ENCODE results near the gene FNDC8. TPM values are rescaled to one million over a fixed set of nuclear protein-coding genes. Genes with fewer than 3 reads are reported as not detected.

FNDC8 gene
- not detected for total RNA-seq
- long read RNA-seq, result 0 reads

- Histone ChIP-seq H3K27ac (no peak within 1 kb of the TSS), H3K4me3 (no peak within 1 kb of the TSS), H3K4me1 (peaks cover 20% of the 10 kb centered on the region), H3K27me3 (ENCODE audit: low read depth) (no peaks in the 10 kb centered on the region), H3K9me3 (no peaks in the 10 kb centered on the region), H3K36me3 (no peaks in the 10 kb centered on the region)
- no peak for TF ChIP-seq CTCF (IDR thresholded peaks at IDR 0.05)
- intact Hi-C loops (cut with DNase I), result no loop called here
- DNase-seq, result no peak
- no peak for ATAC-seq
Observed at GRCh38 chr17:35121315-35121714, at the start of gene FNDC8. TSS of gene FNDC8 (plus strand) at chr17:35121615. CDS start at chr17:35121694, 79 bp downstream.

GRCh38 chr17:35073183-35073790, 48.1 kb upstream of the FNDC8 start:
- intact Hi-C loops (cut with DNase I), result no loop called here
- Histone ChIP-seq H3K4me3 (no peak overlapping the region), H3K9me3 (no peaks in the 10 kb centered on the region), H3K36me3 (no peaks in the 10 kb centered on the region), H3K4me1 (peaks cover 28% of the 10 kb centered on the region), H3K27ac (no peak overlapping the region), H3K27me3 (ENCODE audit: low read depth) (no peaks in the 10 kb centered on the region)
- DNase-seq, result no peak
- TF ChIP-seq CTCF (IDR thresholded peaks at IDR 0.05), result no peak
- ATAC-seq, result no peak

GRCh38 chr17:35073991-35074627, 47.3 kb upstream of the FNDC8 start:
- Histone ChIP-seq H3K27ac (no peak overlapping the region), H3K9me3 (no peaks in the 10 kb centered on the region), H3K4me3 (no peak overlapping the region), H3K4me1 (peaks cover 20% of the 10 kb centered on the region), H3K27me3 (ENCODE audit: low read depth) (no peaks in the 10 kb centered on the region), H3K36me3 (no peaks in the 10 kb centered on the region)
- intact Hi-C loops (cut with DNase I), result no loop called here
- DNase-seq (no peak), ATAC-seq (no peak)
- no peak for TF ChIP-seq CTCF (IDR thresholded peaks at IDR 0.05)

- no peak for ATAC-seq
- no peak for DNase-seq
- peaks cover 11% of the 10 kb centered on the region for H3K4me1 ChIP-seq
- H3K9me3 ChIP-seq, result no peaks in the 10 kb centered on the region
- no peak overlapping the region for H3K27ac ChIP-seq
- no peaks in the 10 kb centered on the region for H3K27me3 ChIP-seq (ENCODE audit: low read depth)
- H3K36me3 ChIP-seq, result no peaks in the 10 kb centered on the region
- intact Hi-C loops (cut with DNase I), result no loop called here
- TF ChIP-seq CTCF (IDR thresholded peaks at IDR 0.05), result no peak
- no peak overlapping the region for H3K4me3 ChIP-seq
Observed at GRCh38 chr17:35074711-35075707, 46.4 kb upstream of the FNDC8 start.

- Histone ChIP-seq H3K36me3 (no peaks in the 10 kb centered on the region), H3K27me3 (ENCODE audit: low read depth) (no peaks in the 10 kb centered on the region), H3K27ac (no peak overlapping the region), H3K9me3 (no peaks in the 10 kb centered on the region), H3K4me1 (peaks cover 11% of the 10 kb centered on the region), H3K4me3 (no peak overlapping the region)
- intact Hi-C loops (cut with DNase I), result no loop called here
- TF ChIP-seq CTCF (IDR thresholded peaks at IDR 0.05), result no peak
- DNase-seq (no peak), ATAC-seq (no peak)
Observed at GRCh38 chr17:35076874-35077273, 44.5 kb upstream of the FNDC8 start.
